Activated naive CD8-positive, alpha-beta T cell (primary cell): Measurements from ENCODE around the gene IL1B.

ENCODE experiments used
- H3K27ac Mint-ChIP-seq: one replicate; pipeline ENCODE4 v1.8.0; 2021; ENCODE audit warnings: mixed read lengths
- H3K27me3 Mint-ChIP-seq: one replicate; pipeline ENCODE4 v1.8.0; 2021; ENCODE audit warnings: mixed read lengths
- H3K36me3 Mint-ChIP-seq: one replicate; pipeline ENCODE4 v1.8.0; 2021; ENCODE audit warnings: mixed read lengths
- H3K4me1 Mint-ChIP-seq: one replicate; pipeline ENCODE4 v1.8.0; 2021; ENCODE audit warnings: low read depth, mixed read lengths
- H3K4me3 Mint-ChIP-seq: one replicate; pipeline ENCODE4 v1.8.0; 2021; ENCODE audit warnings: mild to moderate bottlenecking, mixed read lengths
- H3K9me3 Mint-ChIP-seq: one replicate; pipeline ENCODE4 v1.8.0; 2021; ENCODE audit warnings: low read depth, mixed read lengths

Gene IL1B

GRCh38 chr2:112836695-112837117 is at the start of gene IL1B:
TSS of gene IL1B (minus strand) at chr2:112836779. CDS start at chr2:112836229, 550 bp downstream.
- Mint-ChIP-seq H3K27me3 (no peaks in the 10 kb centered on the region), H3K27ac (no peak within 1 kb of the TSS), H3K4me1 (no peaks in the 10 kb centered on the region), H3K4me3 (no peak within 1 kb of the TSS), H3K9me3 (no peaks in the 10 kb centered on the region), H3K36me3 (no peaks in the 10 kb centered on the region)

GRCh38 chr2:112886291-112886690 is 49.7 kb upstream of the IL1B start:
- Mint-ChIP-seq H3K9me3 (no peaks in the 10 kb centered on the region), H3K4me1 (no peaks in the 10 kb centered on the region), H3K4me3 (no peak overlapping the region), H3K27me3 (no peaks in the 10 kb centered on the region), H3K36me3 (no peaks in the 10 kb centered on the region), H3K27ac (no peak overlapping the region)

- H3K4me3 Mint-ChIP-seq, result no peak overlapping the region
- no peaks in the 10 kb centered on the region for H3K27me3 Mint-ChIP-seq
- no peaks in the 10 kb centered on the region for H3K36me3 Mint-ChIP-seq
- no peaks in the 10 kb centered on the region for H3K9me3 Mint-ChIP-seq
- H3K4me1 Mint-ChIP-seq, result peaks cover 5% of the 10 kb centered on the region
- no peak overlapping the region for H3K27ac Mint-ChIP-seq
Observed at GRCh38 chr2:112885506-112885902, 48.9 kb upstream of the IL1B start.

DNA sequence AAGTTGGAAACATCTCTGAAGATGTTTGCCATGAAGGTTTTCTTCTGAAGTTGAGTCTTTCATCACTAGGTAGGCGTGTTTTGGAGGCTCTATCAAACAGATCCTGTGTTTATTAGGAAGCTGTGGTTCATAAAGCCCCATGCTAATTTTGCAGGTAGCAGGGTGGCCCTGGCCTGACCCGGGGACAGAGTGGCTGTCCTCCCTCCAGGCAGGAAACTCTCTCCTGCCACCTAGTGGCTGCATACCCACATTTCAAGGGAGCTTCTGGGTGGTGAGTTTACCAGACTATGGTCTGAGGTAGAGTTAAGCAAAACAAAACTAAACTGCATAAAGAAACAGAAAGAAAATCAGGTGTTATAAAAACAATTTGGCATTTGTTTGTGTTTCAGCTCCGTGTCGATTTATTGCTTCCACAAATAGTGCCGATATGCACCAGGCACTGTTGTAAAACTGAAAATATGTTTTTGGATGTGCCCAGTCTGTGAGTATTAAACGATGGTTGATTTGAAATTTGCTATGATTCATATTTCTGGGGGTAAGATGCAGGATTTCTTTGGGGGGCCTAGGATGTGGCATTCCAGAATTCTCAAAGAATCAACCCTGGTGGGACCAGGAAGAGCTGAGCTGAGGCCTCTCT is 48.4 kb upstream of the IL1B start:
- H3K9me3 Mint-ChIP-seq, result no peaks in the 10 kb centered on the region
- no peaks in the 10 kb centered on the region for H3K36me3 Mint-ChIP-seq
- H3K27me3 Mint-ChIP-seq, result no peaks in the 10 kb centered on the region
- H3K27ac Mint-ChIP-seq, result no peak overlapping the region
- no peak overlapping the region for H3K4me3 Mint-ChIP-seq
- peaks cover 8% of the 10 kb centered on the region for H3K4me1 Mint-ChIP-seq

GRCh38 chr2:112883669-112884068 is 47.1 kb upstream of the IL1B start:
- Mint-ChIP-seq H3K4me1 (peaks cover 10% of the 10 kb centered on the region), H3K4me3 (no peak overlapping the region), H3K27ac (no peak overlapping the region), H3K9me3 (no peaks in the 10 kb centered on the region), H3K36me3 (no peaks in the 10 kb centered on the region), H3K27me3 (no peaks in the 10 kb centered on the region)

DNA sequence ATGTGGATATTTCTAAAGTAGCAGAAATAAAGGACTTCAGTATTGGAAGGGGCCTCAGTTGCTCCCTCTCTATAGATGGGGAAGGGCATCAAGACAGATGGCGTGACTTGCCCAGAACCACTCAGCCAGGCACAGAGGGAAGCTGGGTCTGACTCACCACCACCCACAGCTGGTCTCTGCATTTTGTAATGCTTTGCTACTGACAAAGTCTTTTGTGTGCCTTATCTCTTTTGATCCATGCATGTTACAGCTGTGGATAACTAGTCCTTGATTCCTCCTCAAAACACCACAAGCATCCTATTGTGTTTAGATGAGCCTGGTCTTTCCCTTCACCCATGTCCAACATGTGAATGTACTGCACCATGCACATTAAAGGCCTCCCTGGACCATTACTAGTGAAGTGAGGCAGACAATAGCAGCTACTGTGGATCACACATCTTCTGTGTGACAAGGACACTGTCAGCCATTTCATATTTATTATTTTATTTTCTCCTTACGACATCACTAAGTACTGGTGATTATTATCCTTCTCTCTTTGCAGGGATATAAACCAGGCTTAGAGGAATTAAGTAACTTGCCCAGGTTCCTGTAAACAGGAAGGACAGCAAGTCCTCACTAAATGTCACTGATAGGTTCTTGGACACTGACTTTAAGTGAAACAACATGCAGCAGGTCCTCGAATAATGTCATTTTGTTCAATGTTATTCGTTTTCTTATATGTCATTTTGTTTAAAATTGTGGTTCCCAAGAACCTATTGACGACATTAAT is 44.8 kb upstream of the IL1B start:
- no peaks in the 10 kb centered on the region for H3K9me3 Mint-ChIP-seq
- H3K36me3 Mint-ChIP-seq, result no peaks in the 10 kb centered on the region
- H3K4me3 Mint-ChIP-seq, result no peak overlapping the region
- H3K27ac Mint-ChIP-seq, result peak overlapping the region; percentile 61
- no peaks in the 10 kb centered on the region for H3K27me3 Mint-ChIP-seq
- H3K4me1 Mint-ChIP-seq, result peaks cover 10% of the 10 kb centered on the region

- Mint-ChIP-seq H3K36me3 (no peaks in the 10 kb centered on the region), H3K4me1 (peaks cover 10% of the 10 kb centered on the region), H3K4me3 (no peak overlapping the region), H3K27me3 (no peaks in the 10 kb centered on the region), H3K27ac (no peak overlapping the region), H3K9me3 (no peaks in the 10 kb centered on the region)
Observed at GRCh38 chr2:112880696-112881095, 44.1 kb upstream of the IL1B start.

- Mint-ChIP-seq H3K4me1 (peaks cover 10% of the 10 kb centered on the region), H3K9me3 (no peaks in the 10 kb centered on the region), H3K27me3 (no peaks in the 10 kb centered on the region), H3K36me3 (no peaks in the 10 kb centered on the region), H3K4me3 (no peak overlapping the region), H3K27ac (no peak overlapping the region)
Observed at GRCh38 chr2:112880091-112880531, 43.5 kb upstream of the IL1B start.

GRCh38 chr2:112879491-112880041 is 43.0 kb upstream of the IL1B start:
- Mint-ChIP-seq H3K36me3 (no peaks in the 10 kb centered on the region), H3K27ac (no peak overlapping the region)

GRCh38 chr2:112877423-112877822 is 40.8 kb upstream of the IL1B start:
- Mint-ChIP-seq H3K4me3 (no peak overlapping the region), H3K4me1 (peaks cover 10% of the 10 kb centered on the region), H3K27me3 (peaks cover 2% of the 10 kb centered on the region), H3K27ac (no peak overlapping the region), H3K36me3 (no peaks in the 10 kb centered on the region), H3K9me3 (peaks cover 5% of the 10 kb centered on the region)

More at GRCh38 chr2:112879491-112880041, 43.0 kb upstream of the IL1B start:
- Mint-ChIP-seq H3K27me3 (no peaks in the 10 kb centered on the region), H3K4me3 (no peak overlapping the region), H3K9me3 (no peaks in the 10 kb centered on the region), H3K4me1 (peaks cover 10% of the 10 kb centered on the region)

DNA sequence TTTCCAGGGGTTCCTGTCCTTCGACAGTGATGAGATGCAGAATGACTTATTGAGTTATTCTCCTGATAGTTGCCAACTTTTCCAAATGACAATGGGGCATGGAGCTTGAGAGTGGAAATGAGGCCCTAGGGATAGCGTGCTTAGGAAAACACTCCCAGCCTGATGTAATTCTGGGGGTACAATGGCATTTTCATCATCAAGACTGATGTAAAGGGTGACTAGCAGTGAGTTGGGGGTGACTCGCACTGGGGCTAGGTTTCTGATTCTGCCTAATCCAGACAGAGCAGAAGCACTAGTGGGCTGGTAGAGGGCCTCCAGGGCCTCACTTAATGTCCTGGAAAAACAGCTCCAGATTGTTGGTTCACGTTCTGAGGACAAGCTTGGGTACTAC is 40.4 kb upstream of the IL1B start:
- Mint-ChIP-seq H3K4me3 (no peak overlapping the region), H3K36me3 (no peaks in the 10 kb centered on the region), H3K4me1 (peaks cover 10% of the 10 kb centered on the region), H3K27me3 (peaks cover 5% of the 10 kb centered on the region), H3K9me3 (peaks cover 5% of the 10 kb centered on the region), H3K27ac (no peak overlapping the region)

- H3K4me1 Mint-ChIP-seq, result peaks cover 10% of the 10 kb centered on the region
- H3K27ac Mint-ChIP-seq, result no peak overlapping the region
- H3K36me3 Mint-ChIP-seq, result no peaks in the 10 kb centered on the region
- peaks cover 9% of the 10 kb centered on the region for H3K27me3 Mint-ChIP-seq
- no peak overlapping the region for H3K4me3 Mint-ChIP-seq
- peaks cover 5% of the 10 kb centered on the region for H3K9me3 Mint-ChIP-seq
Observed at GRCh38 chr2:112876257-112876970, 39.8 kb upstream of the IL1B start.

DNA sequence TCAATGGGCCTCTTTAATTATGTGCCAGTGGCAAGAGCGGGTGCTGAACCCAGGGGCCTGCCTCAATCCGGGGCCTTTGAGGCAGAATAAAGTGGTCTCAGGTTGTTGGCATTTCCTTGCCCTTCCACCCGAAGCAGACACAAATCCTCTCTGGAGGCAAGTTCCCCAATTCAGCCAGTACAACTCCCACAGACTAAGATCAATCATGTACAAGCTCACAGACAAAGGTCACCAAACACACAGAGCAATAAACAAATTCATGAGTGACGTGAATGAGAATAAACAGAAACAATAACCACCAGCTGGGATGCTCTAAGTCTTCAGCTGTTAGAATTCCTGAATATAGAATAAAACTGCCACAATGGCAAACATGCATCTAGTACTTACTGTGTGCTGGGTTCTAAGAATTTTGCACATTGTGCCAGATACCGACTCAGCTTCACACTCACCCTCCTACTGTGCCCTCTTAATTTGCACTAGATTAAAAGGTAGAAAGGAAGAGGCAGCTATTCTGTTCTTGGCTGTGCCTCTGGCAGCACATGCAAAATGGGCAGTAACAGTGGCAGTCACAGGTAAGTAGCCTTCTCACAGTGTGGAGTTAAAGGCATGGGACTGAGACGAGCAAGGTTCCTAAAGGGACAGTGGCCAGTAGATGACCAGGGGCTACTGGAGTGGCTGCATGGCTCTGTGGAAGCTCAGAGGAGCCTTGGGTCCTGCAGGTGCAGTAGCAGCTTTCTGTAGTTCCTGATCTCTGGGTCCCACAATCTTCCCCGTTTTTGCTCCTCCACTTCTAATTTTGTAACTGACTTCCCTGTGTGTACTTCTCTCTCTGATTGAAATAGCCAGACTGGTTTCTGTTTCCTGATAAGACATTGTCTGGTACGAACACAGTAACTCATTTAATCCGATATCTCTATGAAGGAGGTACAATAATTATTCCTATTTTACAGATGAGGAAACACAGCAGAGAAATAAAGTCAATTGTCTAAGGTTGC is 34.6 kb upstream of the IL1B start:
- Mint-ChIP-seq H3K4me1 (no peaks in the 10 kb centered on the region), H3K27me3 (peaks cover 20% of the 10 kb centered on the region), H3K27ac (no peak overlapping the region)

GRCh38 chr2:112869258-112869842 is 32.8 kb upstream of the IL1B start:
- Mint-ChIP-seq H3K27ac (no peak overlapping the region), H3K27me3 (peaks cover 20% of the 10 kb centered on the region), H3K4me1 (no peaks in the 10 kb centered on the region)

More for the DNA sequence above, 34.6 kb upstream of the IL1B start:
- Mint-ChIP-seq H3K4me3 (no peak overlapping the region), H3K36me3 (no peaks in the 10 kb centered on the region), H3K9me3 (peaks cover 5% of the 10 kb centered on the region)

More at GRCh38 chr2:112869258-112869842, 32.8 kb upstream of the IL1B start:
- Mint-ChIP-seq H3K36me3 (no peaks in the 10 kb centered on the region), H3K9me3 (peaks cover 5% of the 10 kb centered on the region), H3K4me3 (no peak overlapping the region)
